ENCODE data around the gene HIGD2B. TPM values are rescaled to one million over a fixed set of nuclear protein-coding genes. Genes with fewer than 3 reads are reported as not detected.
"Not testable (repeated sequence)": the region's sequence is repeated elsewhere in the genome, so short reads cannot be mapped to it uniquely, and the experiment has no call there.

Gene HIGD2B
- total and polyA plus RNA-seq, 4 donors, result not detected

DNA sequence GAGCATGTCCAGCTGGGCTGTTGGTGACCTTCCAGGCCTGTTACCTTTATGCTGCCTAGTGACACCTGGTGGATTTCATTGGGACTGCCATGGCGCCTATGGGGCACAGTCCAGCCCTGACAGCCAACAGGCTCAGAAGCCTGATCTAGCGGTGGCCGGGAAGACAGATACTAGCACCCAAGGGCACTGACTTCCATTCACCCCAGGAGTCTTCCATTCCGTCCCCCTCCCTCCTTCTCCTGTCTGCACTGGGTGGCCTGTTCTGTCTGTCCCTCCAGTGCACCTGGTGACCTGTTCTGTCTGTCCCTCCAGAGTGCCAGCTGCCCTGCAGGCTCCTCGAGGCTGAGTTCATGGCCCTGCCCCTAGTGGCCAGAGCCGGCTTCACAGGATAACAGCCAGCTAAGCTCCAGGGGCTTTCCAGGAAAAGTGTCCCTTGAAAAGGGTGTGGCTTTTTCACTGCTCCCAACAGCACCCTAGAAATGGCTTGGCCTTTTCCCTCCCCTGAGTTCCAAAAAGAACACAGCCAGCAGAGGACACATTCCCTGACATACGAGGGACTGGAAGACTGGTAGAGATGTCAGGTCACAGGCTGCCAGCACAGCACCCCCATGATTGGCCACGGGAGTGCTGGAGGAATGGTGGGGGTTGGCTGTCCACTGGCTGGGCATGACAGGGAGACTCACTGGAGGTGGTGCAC lies 15.2 kb downstream of the HIGD2B start:
- H3K27me3 ChIP-seq (ENCODE audit: control insufficient read depth in 3 of 3, insufficient read depth in 3 of 3, low read length in 2 of 3); H3K36me3 ChIP-seq (ENCODE audit: control insufficient read depth in 4 of 4, insufficient read depth in 4 of 4, low read length in 4 of 4); H3K9me3 ChIP-seq (ENCODE audit: control insufficient read depth in 4 of 4, insufficient read depth in 3 of 4, low read length in 3 of 4); H3K9ac ChIP-seq (ENCODE audit: insufficient read depth in 1 of 2, low read length in 2 of 2); H3K4me3 ChIP-seq; H3K4me1 ChIP-seq (ENCODE audit: control insufficient read depth in 5 of 5, insufficient read depth in 5 of 5, low read length in 5 of 5); H3K27ac ChIP-seq (ENCODE audit: low read depth in 1 of 2, low read length in 1 of 2): not testable (repeated sequence)
- peak; percentile 61 to 71 (median 66) for DNase-seq
- TF ChIP-seq, protein P1, sequence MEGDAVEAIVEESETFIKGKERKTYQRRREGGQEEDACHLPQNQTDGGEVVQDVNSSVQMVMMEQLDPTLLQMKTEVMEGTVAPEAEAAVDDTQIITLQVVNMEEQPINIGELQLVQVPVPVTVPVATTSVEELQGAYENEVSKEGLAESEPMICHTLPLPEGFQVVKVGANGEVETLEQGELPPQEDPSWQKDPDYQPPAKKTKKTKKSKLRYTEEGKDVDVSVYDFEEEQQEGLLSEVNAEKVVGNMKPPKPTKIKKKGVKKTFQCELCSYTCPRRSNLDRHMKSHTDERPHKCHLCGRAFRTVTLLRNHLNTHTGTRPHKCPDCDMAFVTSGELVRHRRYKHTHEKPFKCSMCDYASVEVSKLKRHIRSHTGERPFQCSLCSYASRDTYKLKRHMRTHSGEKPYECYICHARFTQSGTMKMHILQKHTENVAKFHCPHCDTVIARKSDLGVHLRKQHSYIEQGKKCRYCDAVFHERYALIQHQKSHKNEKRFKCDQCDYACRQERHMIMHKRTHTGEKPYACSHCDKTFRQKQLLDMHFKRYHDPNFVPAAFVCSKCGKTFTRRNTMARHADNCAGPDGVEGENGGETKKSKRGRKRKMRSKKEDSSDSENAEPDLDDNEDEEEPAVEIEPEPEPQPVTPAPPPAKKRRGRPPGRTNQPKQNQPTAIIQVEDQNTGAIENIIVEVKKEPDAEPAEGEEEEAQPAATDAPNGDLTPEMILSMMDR (IDR thresholded peaks at IDR 0.05; ENCODE audit: control extremely low read depth, extremely low read depth), result peak; percentile 51
- ATAC-seq (ENCODE audit: insufficient read depth, low FRiP score), result peak; percentile 97
- WGBS, 2 donors, result 1 to 4% methylated on average over 8 of the region's 8 CpGs

GRCh38 chr15:72669803-72670202 lies 16.2 kb downstream of the HIGD2B start:
- H3K36me3 ChIP-seq (ENCODE audit: control insufficient read depth in 4 of 4, insufficient read depth in 4 of 4, low read length in 4 of 4); H3K9me3 ChIP-seq (ENCODE audit: control insufficient read depth in 4 of 4, insufficient read depth in 3 of 4, low read length in 3 of 4); H3K4me3 ChIP-seq; H3K4me1 ChIP-seq (ENCODE audit: control insufficient read depth in 5 of 5, insufficient read depth in 5 of 5, low read length in 5 of 5); H3K9ac ChIP-seq (ENCODE audit: insufficient read depth in 1 of 2, low read length in 2 of 2); H3K27ac ChIP-seq (ENCODE audit: low read depth in 1 of 2, low read length in 1 of 2); ATAC-seq (ENCODE audit: insufficient read depth, low FRiP score); DNase-seq; H3K27me3 ChIP-seq (ENCODE audit: control insufficient read depth in 3 of 3, insufficient read depth in 3 of 3, low read length in 2 of 3): not testable (repeated sequence)
- WGBS, 2 donors, result 94 to 98% methylated on average over 5 of the region's 6 CpGs

- ATAC-seq (ENCODE audit: insufficient read depth, low FRiP score); DNase-seq; H3K9ac ChIP-seq (ENCODE audit: insufficient read depth in 1 of 2, low read length in 2 of 2); H3K36me3 ChIP-seq (ENCODE audit: control insufficient read depth in 4 of 4, insufficient read depth in 4 of 4, low read length in 4 of 4); H3K4me1 ChIP-seq (ENCODE audit: control insufficient read depth in 5 of 5, insufficient read depth in 5 of 5, low read length in 5 of 5); H3K4me3 ChIP-seq; H3K9me3 ChIP-seq (ENCODE audit: control insufficient read depth in 4 of 4, insufficient read depth in 3 of 4, low read length in 3 of 4); H3K27ac ChIP-seq (ENCODE audit: low read depth in 1 of 2, low read length in 1 of 2); H3K27me3 ChIP-seq (ENCODE audit: control insufficient read depth in 3 of 3, insufficient read depth in 3 of 3, low read length in 2 of 3): not testable (repeated sequence)
- WGBS, 2 donors, result 67 to 78% methylated on average over 3 to 5 of the region's 11 CpGs
Measured at GRCh38 chr15:72665706-72666105, 20.3 kb downstream of the HIGD2B start.

- 54% methylated on average over 4 of the region's 8 CpGs; no CpG with 5 or more reads in 1 of the 2 donors for WGBS, 2 donors
- not testable (repeated sequence) for H3K27me3 ChIP-seq (ENCODE audit: control insufficient read depth in 3 of 3, insufficient read depth in 3 of 3, low read length in 2 of 3); H3K36me3 ChIP-seq (ENCODE audit: control insufficient read depth in 4 of 4, insufficient read depth in 4 of 4, low read length in 4 of 4); H3K9ac ChIP-seq (ENCODE audit: insufficient read depth in 1 of 2, low read length in 2 of 2); H3K4me1 ChIP-seq (ENCODE audit: control insufficient read depth in 5 of 5, insufficient read depth in 5 of 5, low read length in 5 of 5); H3K4me3 ChIP-seq; DNase-seq; ATAC-seq (ENCODE audit: insufficient read depth, low FRiP score); H3K27ac ChIP-seq (ENCODE audit: low read depth in 1 of 2, low read length in 1 of 2); H3K9me3 ChIP-seq (ENCODE audit: control insufficient read depth in 4 of 4, insufficient read depth in 3 of 4, low read length in 3 of 4)
Measured at GRCh38 chr15:72663931-72664330, 22.1 kb downstream of the HIGD2B start.

- H3K4me3 ChIP-seq; H3K27me3 ChIP-seq (ENCODE audit: control insufficient read depth in 3 of 3, insufficient read depth in 3 of 3, low read length in 2 of 3); H3K36me3 ChIP-seq (ENCODE audit: control insufficient read depth in 4 of 4, insufficient read depth in 4 of 4, low read length in 4 of 4); H3K4me1 ChIP-seq (ENCODE audit: control insufficient read depth in 5 of 5, insufficient read depth in 5 of 5, low read length in 5 of 5); H3K9me3 ChIP-seq (ENCODE audit: control insufficient read depth in 4 of 4, insufficient read depth in 3 of 4, low read length in 3 of 4); H3K27ac ChIP-seq (ENCODE audit: low read depth in 1 of 2, low read length in 1 of 2); H3K9ac ChIP-seq (ENCODE audit: insufficient read depth in 1 of 2, low read length in 2 of 2); DNase-seq; ATAC-seq (ENCODE audit: insufficient read depth, low FRiP score): not testable (repeated sequence)
- WGBS, 2 donors, result 81 to 89% methylated on average over 8 of the region's 10 CpGs
Measured at GRCh38 chr15:72661081-72661480, 24.9 kb downstream of the HIGD2B start.

DNA sequence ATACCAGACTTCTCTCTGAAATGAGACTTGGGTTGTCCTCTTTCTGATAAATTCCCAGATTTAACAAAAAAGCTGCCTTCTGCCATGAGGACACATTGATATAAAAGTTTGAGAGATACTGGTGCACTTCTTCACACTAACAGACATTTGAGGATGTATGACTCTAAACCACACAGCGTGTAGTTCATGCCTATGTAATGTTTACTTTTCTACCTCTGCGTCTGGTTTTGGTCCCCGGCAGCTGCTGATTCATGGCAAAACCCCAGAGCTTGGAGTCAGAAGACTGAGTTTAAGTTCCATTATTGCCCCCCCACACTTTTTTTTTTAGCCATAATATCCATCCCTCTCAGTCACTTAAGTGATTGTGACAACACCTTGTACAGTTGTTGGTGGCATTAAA lies 30.0 kb downstream of the HIGD2B start:
- WGBS, 2 donors, result no CpG with 5 or more reads among the region's 3 CpGs
- H3K4me1 ChIP-seq (ENCODE audit: control insufficient read depth in 5 of 5, insufficient read depth in 5 of 5, low read length in 5 of 5); H3K9ac ChIP-seq (ENCODE audit: insufficient read depth in 1 of 2, low read length in 2 of 2): not testable (repeated sequence)

GRCh38 chr15:72654397-72654796 lies 31.6 kb downstream of the HIGD2B start, which contains the start of gene GOLGA6B:
GOLGA6B (plus strand) TSS chr15:72654697; CDS start chr15:72654738, 41 bp downstream.
- DNase-seq; H3K9me3 ChIP-seq (ENCODE audit: control insufficient read depth in 4 of 4, insufficient read depth in 3 of 4, low read length in 3 of 4): not testable (repeated sequence)

More for the DNA sequence above, 30.0 kb downstream of the HIGD2B start:
- not testable (repeated sequence) for H3K36me3 ChIP-seq (ENCODE audit: control insufficient read depth in 4 of 4, insufficient read depth in 4 of 4, low read length in 4 of 4); H3K27me3 ChIP-seq (ENCODE audit: control insufficient read depth in 3 of 3, insufficient read depth in 3 of 3, low read length in 2 of 3); ATAC-seq (ENCODE audit: insufficient read depth, low FRiP score); H3K27ac ChIP-seq (ENCODE audit: low read depth in 1 of 2, low read length in 1 of 2); H3K9me3 ChIP-seq (ENCODE audit: control insufficient read depth in 4 of 4, insufficient read depth in 3 of 4, low read length in 3 of 4); DNase-seq; H3K4me3 ChIP-seq

More at GRCh38 chr15:72654397-72654796, 31.6 kb downstream of the HIGD2B start, which contains the start of gene GOLGA6B:
- H3K4me3 ChIP-seq; H3K27ac ChIP-seq (ENCODE audit: low read depth in 1 of 2, low read length in 1 of 2); H3K36me3 ChIP-seq (ENCODE audit: control insufficient read depth in 4 of 4, insufficient read depth in 4 of 4, low read length in 4 of 4); H3K9ac ChIP-seq (ENCODE audit: insufficient read depth in 1 of 2, low read length in 2 of 2); H3K27me3 ChIP-seq (ENCODE audit: control insufficient read depth in 3 of 3, insufficient read depth in 3 of 3, low read length in 2 of 3); ATAC-seq (ENCODE audit: insufficient read depth, low FRiP score); H3K4me1 ChIP-seq (ENCODE audit: control insufficient read depth in 5 of 5, insufficient read depth in 5 of 5, low read length in 5 of 5): not testable (repeated sequence)
- WGBS, 2 donors, result no CpG with 5 or more reads among the region's 7 CpGs

All from lung (tissue), 12 donors.